Kidney epithelial cell (primary cell): ENCODE data around the gene RPP25L. TPM values are rescaled to one million over a fixed set of nuclear protein-coding genes. Genes with fewer than 3 reads are reported as not detected.

Experiments used
- DNase-seq: peaks from one replicate; pipeline ENCODE4 v3.0.0-alpha.2; 2010; ENCODE audit warnings: low read depth
- H3K27me3 ChIP-seq: 2 replicates; pipeline ENCODE4 v1.6.0; 2011; ENCODE audit warnings: low read length; ENCODE audit not compliant: control insufficient read depth, insufficient read depth
- H3K36me3 ChIP-seq: 2 replicates; pipeline ENCODE4 v1.5.1; 2011; ENCODE audit warnings: low read length; ENCODE audit not compliant: control insufficient read depth, insufficient read depth
- H3K4me3 ChIP-seq: 2 replicates; pipeline ENCODE4 v1.5.1; 2011; ENCODE audit warnings: low read depth, mild to moderate bottlenecking, control low read depth, low read length
- total RNA-seq: library from RNA; depleted of rRNA; stranded (reverse); fragments of >200 nt; gene quantifications from 2 replicates; pipeline ENCODE4 v1.2.3, GENCODE V29; 2015
- TF ChIP-seq, protein P1 (sequence below): IDR thresholded peaks from 2 replicates; pipeline ENCODE4 v1.5.1; 2011; ENCODE audit warnings: mild to moderate bottlenecking, moderate library complexity, low read length, control low read depth, inconsistent platforms; ENCODE audit not compliant: insufficient read depth, poor library complexity, severe bottlenecking

Gene RPP25L
- total RNA-seq, 1 donor from 2014 or later: 31.5 TPM

DNA sequence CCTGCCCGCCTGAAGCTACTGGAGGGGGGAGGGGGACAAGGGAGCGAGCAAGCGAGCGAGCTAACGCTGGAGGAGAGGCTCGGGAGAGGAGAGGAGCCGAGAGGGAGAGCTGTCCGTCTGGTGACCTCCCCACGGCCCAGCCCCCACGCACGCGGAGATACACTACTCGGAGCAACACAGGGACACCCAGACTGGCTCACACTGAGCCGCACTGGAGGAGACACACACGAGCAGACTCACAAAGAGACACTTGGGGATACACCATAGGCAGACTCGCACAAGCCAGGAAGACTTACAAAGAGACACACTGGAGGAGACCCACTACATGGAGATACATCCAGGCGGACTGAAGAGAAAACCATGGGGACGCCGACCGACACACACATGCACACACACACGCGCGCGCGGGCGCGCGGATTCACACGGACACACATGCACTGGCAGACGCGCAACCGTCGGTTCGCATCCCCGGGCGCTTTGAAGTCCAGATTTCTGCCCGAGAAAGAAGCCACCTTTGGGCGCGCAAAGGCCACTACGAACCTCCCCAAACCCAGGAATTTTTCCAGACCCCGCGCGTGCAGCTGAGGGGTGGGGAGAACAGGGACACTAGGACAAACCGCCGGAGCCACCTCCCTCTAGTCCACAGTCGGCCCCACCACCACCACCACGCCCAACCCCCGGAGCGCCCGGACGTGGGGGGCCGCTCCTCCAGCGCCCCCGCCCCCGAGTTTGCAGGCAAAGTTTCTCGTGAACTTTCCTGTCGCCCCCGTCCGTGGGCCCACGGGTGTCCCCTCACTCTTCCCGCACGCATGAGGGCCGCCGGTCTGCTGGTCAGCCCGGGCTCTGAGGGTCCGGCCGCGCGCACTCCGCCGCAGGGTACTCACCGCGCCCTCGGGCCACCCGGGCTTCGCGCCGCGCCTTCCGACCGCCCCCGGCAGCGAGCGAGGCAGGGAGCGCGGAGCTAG is 22.9 kb downstream of the RPP25L start:
- H3K4me3 ChIP-seq: no peak overlapping the region
- no peak for DNase-seq
- H3K27me3 ChIP-seq: peaks cover 90% of the 10 kb centered on the region
- TF ChIP-seq, protein P1, sequence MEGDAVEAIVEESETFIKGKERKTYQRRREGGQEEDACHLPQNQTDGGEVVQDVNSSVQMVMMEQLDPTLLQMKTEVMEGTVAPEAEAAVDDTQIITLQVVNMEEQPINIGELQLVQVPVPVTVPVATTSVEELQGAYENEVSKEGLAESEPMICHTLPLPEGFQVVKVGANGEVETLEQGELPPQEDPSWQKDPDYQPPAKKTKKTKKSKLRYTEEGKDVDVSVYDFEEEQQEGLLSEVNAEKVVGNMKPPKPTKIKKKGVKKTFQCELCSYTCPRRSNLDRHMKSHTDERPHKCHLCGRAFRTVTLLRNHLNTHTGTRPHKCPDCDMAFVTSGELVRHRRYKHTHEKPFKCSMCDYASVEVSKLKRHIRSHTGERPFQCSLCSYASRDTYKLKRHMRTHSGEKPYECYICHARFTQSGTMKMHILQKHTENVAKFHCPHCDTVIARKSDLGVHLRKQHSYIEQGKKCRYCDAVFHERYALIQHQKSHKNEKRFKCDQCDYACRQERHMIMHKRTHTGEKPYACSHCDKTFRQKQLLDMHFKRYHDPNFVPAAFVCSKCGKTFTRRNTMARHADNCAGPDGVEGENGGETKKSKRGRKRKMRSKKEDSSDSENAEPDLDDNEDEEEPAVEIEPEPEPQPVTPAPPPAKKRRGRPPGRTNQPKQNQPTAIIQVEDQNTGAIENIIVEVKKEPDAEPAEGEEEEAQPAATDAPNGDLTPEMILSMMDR: no peak
- no peaks in the 10 kb centered on the region for H3K36me3 ChIP-seq

DNA sequence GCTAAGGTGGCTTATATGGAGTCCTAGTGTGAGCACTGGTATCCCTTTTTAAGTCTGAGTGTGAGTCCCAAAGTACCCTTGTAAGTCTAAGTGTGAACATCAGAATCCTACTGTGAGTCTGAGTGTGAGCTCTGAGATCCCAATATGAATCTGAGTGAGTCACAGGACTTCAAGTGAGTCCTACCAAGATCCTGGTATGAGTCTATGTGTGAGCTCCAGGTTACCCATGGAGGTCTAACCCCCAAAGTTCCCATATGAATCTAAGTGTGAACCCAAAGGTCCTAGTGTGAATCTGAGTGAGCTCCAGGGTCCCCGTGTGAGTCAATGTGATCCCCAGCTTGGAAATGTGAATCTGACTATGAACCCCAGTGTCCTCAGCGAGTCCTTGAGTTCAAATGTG is 24.6 kb downstream of the RPP25L start:
- DNase-seq: no peak
- TF ChIP-seq, protein P1: no peak
- H3K27me3 ChIP-seq: peaks cover 84% of the 10 kb centered on the region
- H3K4me3 ChIP-seq: no peak overlapping the region
- H3K36me3 ChIP-seq: no peaks in the 10 kb centered on the region

DNA sequence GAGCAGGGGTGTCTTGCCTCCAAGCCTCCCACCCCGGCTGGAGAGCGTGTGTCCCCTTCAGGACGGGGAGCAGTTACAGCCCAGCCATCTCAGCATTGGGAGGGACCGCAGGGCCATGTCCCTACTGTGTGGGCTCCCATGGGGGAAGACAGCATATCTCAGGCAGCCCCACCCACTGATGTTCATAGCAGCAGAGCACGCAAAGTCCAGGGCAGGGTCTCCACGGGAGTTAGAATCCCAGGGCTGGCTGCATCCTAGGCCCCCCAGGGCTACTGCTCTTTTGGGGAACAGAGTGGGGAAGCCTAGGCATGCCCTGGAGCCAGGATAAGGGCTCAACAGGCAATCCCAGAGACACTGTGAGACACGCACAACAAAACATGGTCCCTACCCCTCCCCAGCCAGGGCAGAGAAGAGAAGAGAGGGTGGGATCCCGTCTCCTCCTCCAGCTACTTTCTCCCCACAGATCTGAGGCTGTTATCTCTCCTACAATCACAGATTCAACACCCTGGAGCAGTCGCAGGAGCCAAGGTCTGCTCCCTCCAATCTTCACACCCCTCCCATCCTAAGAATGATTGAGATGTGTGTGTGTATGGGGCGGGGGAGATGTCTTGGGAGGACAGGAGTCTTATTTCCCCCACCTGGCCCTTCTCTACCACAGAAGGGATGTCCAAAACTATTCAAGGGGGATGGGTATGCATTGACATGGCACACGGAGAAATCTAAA is 25.8 kb downstream of the RPP25L start:
- no peaks in the 10 kb centered on the region for H3K36me3 ChIP-seq
- DNase-seq: no peak
- TF ChIP-seq, protein P1: no peak
- no peak overlapping the region for H3K4me3 ChIP-seq
- H3K27me3 ChIP-seq: peaks cover 77% of the 10 kb centered on the region

DNA sequence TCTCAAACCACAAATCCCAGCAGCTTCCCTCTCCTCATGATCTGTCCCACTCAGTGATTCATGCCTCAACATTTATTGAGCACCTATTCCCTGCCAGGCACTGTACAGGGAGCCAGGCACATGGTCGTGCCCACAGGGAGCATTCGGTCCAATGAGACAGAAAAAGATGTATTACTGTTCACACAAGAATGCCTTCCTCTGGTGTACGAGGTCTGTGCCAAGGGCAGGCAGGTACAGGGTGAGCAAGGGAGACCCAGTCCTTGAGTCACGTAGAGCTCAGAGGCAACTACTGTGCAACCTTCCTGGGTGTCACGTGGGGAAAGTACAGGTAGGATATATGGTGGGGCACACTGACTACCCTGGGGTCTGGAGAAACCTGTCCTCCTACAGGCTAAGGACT is 26.9 kb downstream of the RPP25L start:
- H3K4me3 ChIP-seq: no peak overlapping the region
- DNase-seq: no peak
- TF ChIP-seq, protein P1: no peak
- H3K27me3 ChIP-seq: peaks cover 76% of the 10 kb centered on the region
- H3K36me3 ChIP-seq: no peaks in the 10 kb centered on the region

DNA sequence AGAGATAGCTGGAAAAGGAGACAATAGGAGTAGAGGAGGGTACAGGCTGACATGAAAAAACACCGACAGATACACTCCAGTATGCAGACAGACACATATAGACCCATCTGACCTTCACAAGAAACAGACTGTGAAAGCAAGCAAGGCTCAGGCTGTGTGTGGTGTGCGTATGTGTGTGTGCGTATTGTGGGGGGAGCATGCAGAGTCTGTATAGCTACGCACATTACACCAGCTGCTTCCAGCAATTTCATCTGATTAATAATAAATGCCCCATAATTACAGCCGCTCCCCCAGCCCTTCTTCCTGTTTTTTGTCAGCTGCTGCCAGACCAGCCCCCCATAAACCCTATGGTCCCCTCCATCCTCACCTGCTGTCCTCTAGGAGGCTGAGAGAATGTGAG is 29.1 kb downstream of the RPP25L start:
- Histone ChIP-seq H3K27me3 (peaks cover 79% of the 10 kb centered on the region), H3K36me3 (no peaks in the 10 kb centered on the region), H3K4me3 (no peak overlapping the region)
- TF ChIP-seq, protein P1: no peak
- no peak for DNase-seq
